Neural cell (in vitro differentiated cells): ENCODE measurements around the gene MUC21.

Source experiments
- POLR2AphosphoS5 ChIP-seq: IDR thresholded peaks from 2 replicates; pipeline ENCODE4 v1.6.1; 2012
- TF ChIP-seq, protein P1 (sequence below): fragments of 450-650 bp; IDR thresholded peaks from 2 replicates; pipeline ENCODE4 v1.5.1; 2014; ENCODE audit warnings: antibody characterized with exemption, mild to moderate bottlenecking, moderate library complexity; ENCODE audit not compliant: poor library complexity, severe bottlenecking

DNA sequence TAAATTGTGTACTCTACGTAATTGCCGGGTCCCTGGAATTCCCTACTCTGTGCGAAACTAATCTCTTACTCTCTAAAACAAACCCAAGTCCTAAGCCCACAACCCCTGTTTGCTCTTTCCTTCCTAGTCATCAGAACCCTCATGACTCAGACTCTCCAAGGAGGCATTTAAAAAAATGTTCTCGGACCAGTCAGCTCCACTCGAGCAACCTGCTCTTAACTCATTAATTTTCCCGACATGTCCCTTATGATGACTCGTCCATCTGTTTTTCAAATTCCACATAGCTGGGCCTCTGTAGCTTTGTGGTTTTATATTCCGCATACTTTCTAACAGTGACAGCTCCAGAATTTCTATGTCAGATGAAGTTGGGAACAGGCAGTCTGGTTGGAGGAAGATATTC is 24.2 kb downstream of the MUC21 start:
- TF ChIP-seq, protein P1, sequence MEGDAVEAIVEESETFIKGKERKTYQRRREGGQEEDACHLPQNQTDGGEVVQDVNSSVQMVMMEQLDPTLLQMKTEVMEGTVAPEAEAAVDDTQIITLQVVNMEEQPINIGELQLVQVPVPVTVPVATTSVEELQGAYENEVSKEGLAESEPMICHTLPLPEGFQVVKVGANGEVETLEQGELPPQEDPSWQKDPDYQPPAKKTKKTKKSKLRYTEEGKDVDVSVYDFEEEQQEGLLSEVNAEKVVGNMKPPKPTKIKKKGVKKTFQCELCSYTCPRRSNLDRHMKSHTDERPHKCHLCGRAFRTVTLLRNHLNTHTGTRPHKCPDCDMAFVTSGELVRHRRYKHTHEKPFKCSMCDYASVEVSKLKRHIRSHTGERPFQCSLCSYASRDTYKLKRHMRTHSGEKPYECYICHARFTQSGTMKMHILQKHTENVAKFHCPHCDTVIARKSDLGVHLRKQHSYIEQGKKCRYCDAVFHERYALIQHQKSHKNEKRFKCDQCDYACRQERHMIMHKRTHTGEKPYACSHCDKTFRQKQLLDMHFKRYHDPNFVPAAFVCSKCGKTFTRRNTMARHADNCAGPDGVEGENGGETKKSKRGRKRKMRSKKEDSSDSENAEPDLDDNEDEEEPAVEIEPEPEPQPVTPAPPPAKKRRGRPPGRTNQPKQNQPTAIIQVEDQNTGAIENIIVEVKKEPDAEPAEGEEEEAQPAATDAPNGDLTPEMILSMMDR, result no peak
- no peak for TF ChIP-seq POLR2AphosphoS5
